Sigmoid colon (tissue), 7 donors: Measurements from ENCODE around the gene MUC16. TPM values are rescaled to one million over a fixed set of nuclear protein-coding genes. Genes with fewer than 3 reads are reported as not detected.

Source experiments
- DNase-seq: peaks from one replicate; pipeline ENCODE4 v3.0.0-alpha.2; 2019
- H3K27ac ChIP-seq, 4 donors: fragments of 200-600 bp; sonication (generic); one replicate each; pipeline ENCODE4 v1.5.1; 2016 to 2019; ENCODE audit warnings: mild to moderate bottlenecking in 1 of 4
- H3K27me3 ChIP-seq, 3 donors: fragments of 200-600 bp; sonication (generic); one replicate each; pipeline ENCODE4 v1.5.1; 2019; ENCODE audit warnings: mild to moderate bottlenecking in 1 of 3
- H3K36me3 ChIP-seq, 4 donors: fragments of 200-600 bp; sonication (generic); one replicate each; pipeline ENCODE4 v1.5.1; 2016 to 2019
- H3K4me1 ChIP-seq, 4 donors: fragments of 200-600 bp; sonication (generic); one replicate each; pipeline ENCODE4 v1.5.1; 2017 to 2019
- H3K4me3 ChIP-seq, 4 donors: fragments of 200-600 bp; sonication (generic); one replicate each; pipeline ENCODE4 v1.5.1; 2017 to 2019; ENCODE audit warnings: mild to moderate bottlenecking in 2 of 4, moderate library complexity in 1 of 4
- H3K9me3 ChIP-seq, 4 donors: fragments of 200-600 bp in 3 of 4; sonication (generic) in 3 of 4; one replicate each; pipeline versions ENCODE4 v1.5.1 to v1.6.1; 2013 to 2019
- EP300 ChIP-seq, 4 donors: sonication (generic); formaldehyde crosslinking; IDR thresholded peaks; one replicate each; pipeline ENCODE4 v1.6.1; 2017; ENCODE audit warnings: antibody characterized with exemption in 4 of 4
- POLR2A ChIP-seq, 2 donors: fragments of 450-650 bp; IDR thresholded peaks; one replicate each; pipeline ENCODE4 v1.6.1; 2016; ENCODE audit warnings: antibody characterized with exemption in 2 of 2, mild to moderate bottlenecking in 2 of 2, moderate library complexity in 2 of 2
- POLR2AphosphoS5 ChIP-seq, 4 donors: sonication (generic); formaldehyde crosslinking; IDR thresholded peaks; one replicate each; pipeline ENCODE4 v1.6.1; 2017; ENCODE audit warnings: antibody characterized with exemption in 4 of 4
- WGBS, 2 donors: extraction: QIAGEN DNeasy Blood & Tissue Kit; methylation state at CpG; one replicate each; pipeline ENCODE4 v1.1.7; 2013; 5-methylcytosine and 5-hydroxymethylcytosine counted together
- intact Hi-C: fragments of 100-400 bp; cut with DNase I; formaldehyde crosslinking; loops from one replicate; pipeline ENCODE4 v1.15.1; 2023
- polyA plus RNA-seq, 3 donors: library from polyadenylated mRNA; stranded (reverse); fragments of 200-250 nt; gene quantifications; one replicate each; pipeline ENCODE4 v1.2.3, GENCODE V29; 2013
- total RNA-seq, 4 donors: library from RNA; depleted of rRNA; stranded (reverse); fragments of >200 nt; gene quantifications; one replicate each; pipeline ENCODE4 v1.1.0, GENCODE V29; 2016
- TF ChIP-seq, protein P1 (sequence below), 4 experiments: fragments of 450-650 bp in 3 of 4; fragments of 200-600 bp in 1 of 4; IDR thresholded peaks; one replicate each; pipeline ENCODE4 v1.5.1; 2016 to 2019; ENCODE audit warnings: antibody characterized with exemption in 4 of 4, mild to moderate bottlenecking in 3 of 4, moderate library complexity in 2 of 4
- donor health status: healthy with polysubstance abuse.
- donor health status: Bipolar disorder and iron deficiency.
- donor health status: healthy.

Gene MUC16
- total and polyA plus RNA-seq, 7 donors, result under 0.01 TPM; not detected in 5

DNA sequence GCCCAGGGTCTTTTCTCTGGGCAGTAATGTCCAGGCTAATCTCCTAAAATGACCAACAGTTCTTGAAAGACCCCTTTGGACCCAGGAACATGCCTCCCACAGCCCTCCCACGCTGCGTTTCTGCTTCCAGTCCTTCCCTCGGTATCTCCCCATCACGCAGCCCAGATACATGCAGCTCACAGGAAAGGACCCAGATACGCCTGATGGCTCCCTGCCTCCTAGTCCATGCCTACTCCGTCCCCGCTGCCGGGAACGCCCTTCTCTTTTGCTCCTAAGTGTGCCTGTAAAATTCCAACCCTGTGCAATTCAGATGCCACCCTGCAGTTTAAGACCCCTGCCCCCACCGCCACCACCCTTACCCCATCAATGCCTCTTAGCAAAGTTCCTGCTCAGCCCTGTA is 778 bp downstream of the MUC16 start:
- Histone ChIP-seq H3K27ac (no peak overlapping the region), H3K4me1 (no peaks in the 10 kb centered on the region), H3K27me3 (peaks cover 0 to 9% (median 0%) of the 10 kb centered on the region in 3 donors), H3K9me3 (no peaks in the 10 kb centered on the region), H3K4me3 (no peak overlapping the region), H3K36me3 (no peaks in the 10 kb centered on the region)
- whole genome bisulfite sequencing, 2 donors, result 63 to 74% methylated on average over 10 of the region's 10 CpGs
- no peak for DNase-seq
- intact Hi-C loops, result no loop called here
- TF ChIP-seq POLR2AphosphoS5 (IDR thresholded peaks at IDR 0.05), result no peak
- no peak for TF ChIP-seq EP300 (IDR thresholded peaks at IDR 0.05)
- TF ChIP-seq, protein P1, sequence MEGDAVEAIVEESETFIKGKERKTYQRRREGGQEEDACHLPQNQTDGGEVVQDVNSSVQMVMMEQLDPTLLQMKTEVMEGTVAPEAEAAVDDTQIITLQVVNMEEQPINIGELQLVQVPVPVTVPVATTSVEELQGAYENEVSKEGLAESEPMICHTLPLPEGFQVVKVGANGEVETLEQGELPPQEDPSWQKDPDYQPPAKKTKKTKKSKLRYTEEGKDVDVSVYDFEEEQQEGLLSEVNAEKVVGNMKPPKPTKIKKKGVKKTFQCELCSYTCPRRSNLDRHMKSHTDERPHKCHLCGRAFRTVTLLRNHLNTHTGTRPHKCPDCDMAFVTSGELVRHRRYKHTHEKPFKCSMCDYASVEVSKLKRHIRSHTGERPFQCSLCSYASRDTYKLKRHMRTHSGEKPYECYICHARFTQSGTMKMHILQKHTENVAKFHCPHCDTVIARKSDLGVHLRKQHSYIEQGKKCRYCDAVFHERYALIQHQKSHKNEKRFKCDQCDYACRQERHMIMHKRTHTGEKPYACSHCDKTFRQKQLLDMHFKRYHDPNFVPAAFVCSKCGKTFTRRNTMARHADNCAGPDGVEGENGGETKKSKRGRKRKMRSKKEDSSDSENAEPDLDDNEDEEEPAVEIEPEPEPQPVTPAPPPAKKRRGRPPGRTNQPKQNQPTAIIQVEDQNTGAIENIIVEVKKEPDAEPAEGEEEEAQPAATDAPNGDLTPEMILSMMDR (IDR thresholded peaks at IDR 0.05), result no peak
- TF ChIP-seq POLR2A (IDR thresholded peaks at IDR 0.05), result no peak

DNA sequence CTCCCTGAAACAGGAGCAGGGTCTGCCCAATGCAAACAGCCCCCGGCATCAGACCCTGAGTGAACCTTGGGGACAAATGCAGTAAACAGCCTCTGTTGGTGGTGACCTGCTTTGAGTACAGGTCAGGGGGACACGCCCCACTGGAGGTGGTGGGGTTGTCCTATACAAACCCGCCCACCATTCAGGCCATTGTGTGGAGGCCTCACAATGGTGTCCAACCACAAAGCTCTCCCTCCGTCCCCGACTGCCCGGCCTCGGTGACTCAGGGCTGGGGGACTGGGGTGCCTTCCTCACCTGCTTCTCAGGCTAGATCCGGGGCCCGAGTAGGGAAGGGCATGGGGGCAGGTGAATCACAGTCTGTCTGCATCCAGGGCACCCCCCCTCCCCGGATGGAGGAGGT is 1.5 kb downstream of the MUC16 start:
- Histone ChIP-seq H3K4me3 (no peak overlapping the region), H3K4me1 (no peaks in the 10 kb centered on the region), H3K36me3 (no peaks in the 10 kb centered on the region), H3K27ac (no peak overlapping the region), H3K27me3 (peaks cover 0 to 9% (median 0%) of the 10 kb centered on the region in 3 donors), H3K9me3 (no peaks in the 10 kb centered on the region)
- 54 to 72% methylated on average over 10 of the region's 10 CpGs for WGBS, 2 donors
- TF ChIP-seq EP300 (IDR thresholded peaks at IDR 0.05) (no peak), POLR2AphosphoS5 (IDR thresholded peaks at IDR 0.05) (no peak), POLR2A (IDR thresholded peaks at IDR 0.05) (no peak)
- TF ChIP-seq, protein P1 (IDR thresholded peaks at IDR 0.05), result no peak
- intact Hi-C loops, result no loop called here
- no peak for DNase-seq

DNA sequence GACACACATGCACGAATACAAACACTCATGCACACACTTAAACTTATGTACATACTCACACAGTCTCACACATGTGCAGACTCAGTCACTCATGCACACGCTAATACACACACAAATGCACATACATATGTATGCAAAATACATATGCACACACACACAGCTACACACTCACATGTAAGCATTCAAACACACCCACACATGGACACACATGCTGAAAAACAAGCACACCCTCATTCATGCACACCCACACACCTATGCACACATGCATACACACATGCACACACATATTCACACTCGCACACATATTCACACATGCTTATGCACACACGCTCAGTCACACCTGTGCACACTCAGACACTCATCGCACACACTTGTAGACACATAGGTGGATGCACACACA is 9.3 kb downstream of the MUC16 start:
- Histone ChIP-seq H3K27ac (no peak overlapping the region), H3K4me3 (no peak overlapping the region), H3K27me3 (no peaks in the 10 kb centered on the region), H3K9me3 (peaks cover 0 to 4% (median 1%) of the 10 kb centered on the region in 4 donors), H3K4me1 (no peaks in the 10 kb centered on the region), H3K36me3 (no peaks in the 10 kb centered on the region)
- no peak for DNase-seq
- WGBS, 2 donors, result 78 to 86% methylated on average over 5 of the region's 5 CpGs
- intact Hi-C loops, result no loop called here
- TF ChIP-seq POLR2AphosphoS5 (IDR thresholded peaks at IDR 0.05), result no peak
- no peak for TF ChIP-seq POLR2A (IDR thresholded peaks at IDR 0.05)
- TF ChIP-seq EP300 (IDR thresholded peaks at IDR 0.05), result no peak

DNA sequence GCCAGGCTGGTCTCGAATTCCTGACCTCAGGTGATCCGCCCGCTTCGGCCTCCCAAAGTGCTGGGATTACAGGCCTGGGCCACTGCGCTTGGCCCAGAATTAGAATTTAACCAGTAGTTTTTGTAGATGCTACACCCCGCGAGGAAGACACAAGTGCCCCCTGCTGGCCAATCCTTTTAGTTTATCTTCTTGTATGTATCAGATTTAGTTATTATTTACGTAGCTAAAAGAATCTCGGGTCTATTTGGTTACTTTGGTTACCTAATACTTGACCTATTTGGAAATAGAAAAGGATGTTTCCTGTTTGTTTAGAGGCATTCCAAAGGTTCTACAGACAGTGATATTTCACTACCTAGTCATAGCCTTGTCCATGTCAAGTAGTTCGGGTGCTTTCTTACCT is 22.0 kb downstream of the MUC16 start:
- DNase-seq, result no peak
- intact Hi-C loops, result no loop called here
- 72 to 80% methylated on average over 10 of the region's 10 CpGs for whole genome bisulfite sequencing, 2 donors
- Histone ChIP-seq H3K27me3 (no peaks in the 10 kb centered on the region), H3K27ac (no peak overlapping the region), H3K4me3 (no peak overlapping the region), H3K9me3 (no peaks in the 10 kb centered on the region), H3K4me1 (no peaks in the 10 kb centered on the region), H3K36me3 (no peaks in the 10 kb centered on the region)
- TF ChIP-seq, protein P1 (IDR thresholded peaks at IDR 0.05), result no peak
- TF ChIP-seq POLR2AphosphoS5 (IDR thresholded peaks at IDR 0.05) (no peak), EP300 (IDR thresholded peaks at IDR 0.05) (no peak), POLR2A (IDR thresholded peaks at IDR 0.05) (no peak)

DNA sequence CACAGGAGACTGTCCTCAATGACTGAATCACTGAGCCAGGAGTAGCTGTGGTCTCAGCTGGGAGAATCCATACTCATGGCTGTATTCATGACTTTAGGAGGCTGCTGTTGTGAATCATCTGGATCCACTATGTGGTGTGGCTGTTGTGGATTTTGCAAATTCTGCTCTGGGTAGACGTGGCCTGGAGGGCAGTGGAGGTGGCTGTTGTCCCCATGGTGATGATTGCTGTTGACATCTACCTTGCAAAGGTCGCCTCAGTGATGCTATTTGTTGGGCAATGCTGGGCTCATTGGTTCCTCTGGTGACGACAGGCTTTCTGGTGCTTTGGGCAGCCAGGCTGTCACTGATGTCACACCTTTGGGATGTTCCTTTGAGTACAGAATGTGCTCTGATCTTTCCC is 23.9 kb downstream of the MUC16 start:
- Histone ChIP-seq H3K9me3 (no peaks in the 10 kb centered on the region), H3K4me3 (no peak overlapping the region), H3K36me3 (no peaks in the 10 kb centered on the region), H3K27me3 (no peaks in the 10 kb centered on the region), H3K27ac (no peak overlapping the region), H3K4me1 (no peaks in the 10 kb centered on the region)
- intact Hi-C loops, result no loop called here
- no peak for DNase-seq
- TF ChIP-seq POLR2A (IDR thresholded peaks at IDR 0.05) (no peak), POLR2AphosphoS5 (IDR thresholded peaks at IDR 0.05) (no peak), EP300 (IDR thresholded peaks at IDR 0.05) (no peak)
- TF ChIP-seq, protein P1 (IDR thresholded peaks at IDR 0.05), result no peak
- 56 to 58% methylated on average over 3 of the region's 3 CpGs for WGBS, 2 donors
